Nucleus accumbens (tissue), 56 donors: ENCODE data around the gene SOWAHB.

ENCODE experiments used
- DNase-seq, 56 donors: peaks; one replicate each; lab custom pipeline; 2025; lab: John Stamatoyannopoulos, UW

SOWAHB gene

DNA sequence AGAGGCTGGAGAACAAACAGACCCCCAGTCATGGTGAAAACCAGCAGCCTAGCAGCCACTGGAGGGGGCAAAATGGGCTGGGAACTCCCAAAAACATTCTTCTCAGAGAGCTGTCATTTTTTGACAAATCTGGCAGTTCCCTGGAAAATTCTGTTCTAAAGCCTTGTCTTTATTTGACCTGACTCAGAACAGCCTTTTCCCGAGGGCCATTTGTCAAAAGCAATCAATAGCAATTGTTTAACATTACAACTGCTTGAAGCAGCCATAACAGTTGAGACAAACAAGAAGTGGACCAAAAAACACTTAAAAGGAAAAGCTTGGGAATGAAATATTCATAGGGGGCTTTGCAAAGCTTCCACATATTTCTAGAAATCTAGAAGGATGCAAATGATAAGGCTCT is 39.6 kb downstream of the SOWAHB start:
- no peak for DNase-seq

DNA sequence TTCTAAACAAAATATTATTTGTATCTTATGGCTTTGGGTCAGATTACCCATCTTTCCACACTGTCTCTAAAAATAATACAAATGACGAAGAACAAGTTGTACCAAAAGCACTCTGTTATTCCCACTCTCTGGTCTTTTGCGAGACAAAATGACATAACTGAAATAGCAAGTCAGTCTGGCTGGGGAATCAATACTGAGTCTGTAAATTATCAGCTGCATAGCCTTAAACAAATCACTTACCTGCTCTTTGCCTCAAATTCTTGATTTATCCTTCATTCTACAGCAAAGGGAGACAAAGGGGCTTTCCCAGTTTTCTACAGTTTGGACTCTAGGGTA is 40.9 kb downstream of the SOWAHB start:
- DNase-seq = no peak

DNA sequence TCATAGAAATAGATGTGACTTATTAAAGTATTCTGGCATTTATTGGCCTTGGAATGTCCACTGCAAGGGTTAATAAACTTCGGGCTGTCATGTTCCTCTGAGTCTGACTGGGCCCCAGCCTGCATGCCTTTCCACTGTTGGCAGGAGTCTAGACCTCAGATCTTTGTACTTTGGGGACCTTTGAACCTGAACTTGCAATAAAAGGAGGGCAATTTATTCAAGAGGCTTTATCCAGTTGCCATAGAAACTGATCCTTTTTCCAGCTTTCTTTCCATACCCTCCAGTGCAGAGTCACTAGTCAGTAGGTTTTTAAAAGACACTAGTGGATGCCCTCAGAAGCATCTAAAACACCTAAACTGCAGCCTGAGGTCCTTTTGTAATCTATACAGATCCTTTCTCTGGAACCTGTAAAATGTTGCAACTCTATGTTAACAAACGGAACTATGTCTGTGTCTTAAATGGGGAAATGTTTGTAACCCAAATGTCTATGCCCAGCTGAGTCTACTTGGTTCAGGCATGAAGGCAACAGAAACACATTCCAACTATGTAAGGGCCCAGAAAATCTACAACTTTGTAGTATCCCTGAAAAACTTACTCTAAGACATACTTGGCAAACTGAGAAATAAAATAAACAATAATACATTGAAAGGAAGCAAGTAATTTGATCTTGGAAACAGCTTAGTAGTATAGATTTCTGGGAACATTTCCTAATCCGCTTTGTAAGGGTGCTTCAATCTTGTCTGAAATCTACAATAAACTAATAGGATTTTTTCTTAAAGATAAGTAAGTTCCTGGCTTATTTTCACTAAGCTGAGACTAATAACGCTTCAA is 41.5 kb downstream of the SOWAHB start:
- DNase-seq = no peak

DNA sequence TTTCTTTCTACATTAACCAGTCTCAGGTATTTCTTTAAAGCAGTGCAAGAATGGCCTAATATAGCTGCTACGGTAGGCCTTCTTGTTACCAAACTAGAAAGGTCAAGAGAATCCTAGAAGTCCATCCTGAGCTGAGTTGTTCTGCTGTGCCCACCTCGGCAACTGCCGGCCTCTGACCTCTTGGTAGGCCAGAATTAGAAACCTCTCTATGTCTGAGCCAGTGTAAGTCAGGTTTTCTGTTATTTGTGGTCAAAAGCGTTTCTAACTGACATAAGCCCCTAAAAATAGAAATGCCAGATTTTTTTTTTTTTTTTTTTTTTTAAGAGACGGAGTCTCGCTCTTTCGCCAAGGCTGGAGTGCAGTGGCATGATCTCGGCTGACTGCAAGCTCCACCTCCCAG is 43.1 kb downstream of the SOWAHB start:
- DNase-seq = no peak

DNA sequence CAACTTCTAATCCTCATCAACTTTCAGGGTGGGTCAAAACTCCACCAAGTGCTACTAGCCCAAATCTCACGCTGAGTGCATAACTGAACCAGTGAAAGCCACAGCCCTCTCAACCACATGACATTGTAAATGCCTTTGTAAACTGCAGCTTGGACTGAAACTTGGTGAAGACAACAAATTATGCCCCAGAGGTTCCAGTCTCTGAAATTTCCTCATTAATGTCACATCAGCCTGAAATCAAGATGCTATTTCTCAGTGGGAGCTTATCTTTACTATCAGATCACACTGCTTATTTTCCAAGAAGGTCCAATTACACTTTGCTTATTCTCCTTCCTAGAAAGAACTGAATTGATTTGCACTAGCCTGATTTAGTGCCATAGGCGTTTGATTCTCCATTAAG is 46.6 kb downstream of the SOWAHB start:
- DNase-seq = no peak

DNA sequence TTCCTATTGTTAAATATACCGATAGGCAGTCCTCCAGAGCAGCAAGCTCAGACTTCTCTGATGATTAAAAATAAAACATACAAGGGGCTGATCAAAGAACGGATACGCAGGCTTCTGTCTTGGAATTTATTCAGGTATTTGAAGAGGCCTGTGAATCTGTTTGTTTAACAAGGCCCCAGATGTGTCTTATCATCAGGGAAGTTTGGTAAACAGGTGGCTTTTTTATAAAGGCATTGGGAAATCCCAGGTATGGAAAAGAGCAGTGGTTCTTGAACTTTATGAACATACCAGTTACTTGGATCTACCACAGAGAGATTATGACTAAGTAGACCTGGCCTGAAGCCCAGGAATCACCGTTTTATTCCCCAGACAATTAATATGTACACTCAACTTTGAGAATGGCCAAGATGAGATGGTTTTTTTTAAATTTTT is 47.9 kb downstream of the SOWAHB start:
- DNase-seq = no peak
